SK-N-SH (cell line): ENCODE data around the gene MYOD1. TPM values are rescaled to one million over a fixed set of nuclear protein-coding genes. Genes with fewer than 3 reads are reported as not detected.
A peak's percentile ranks its signal among the peaks of the same experiment; 100 is the strongest.

Experiments used
- CTCF ChIA-PET: fragments of 300-600, 350-600 bp; formaldehyde crosslinking; extraction: SDS; loops from one replicate; lab custom pipeline; 2021; lab: Yijun Ruan, JAX
- POLR2A ChIA-PET: fragments of 350-600 bp; sonication (Branson Sonifier 250); formaldehyde crosslinking; extraction: SDS; loops from one replicate; lab custom pipeline; 2020; ENCODE audit warnings: antibody characterized with exemption, inconsistent platforms; lab: Yijun Ruan, JAX
- DNase-seq: peaks from one replicate; pipeline ENCODE4 v3.0.0; 2012
- H2AFZ ChIP-seq: fragments of 200-600 bp; sonication (generic); 2 replicates; pipeline ENCODE4 v1.8.1; 2016; ENCODE audit warnings: antibody characterized with exemption, mild to moderate bottlenecking, low read depth
- H3F3A ChIP-seq: fragments of 200-600 bp; sonication (generic); replicated peaks from 2 replicates; pipeline ENCODE3; 2016; ENCODE audit warnings: antibody characterized with exemption, mild to moderate bottlenecking; ENCODE audit not compliant: insufficient read depth
- H3K27ac ChIP-seq, 2 experiments: fragments of 200-500 bp in 1 of 2; fragments of 200-600 bp in 1 of 2; sonication (Bioruptor generic) in 1 of 2; sonication (generic), shearing (Covaris generic) in 1 of 2; 2 replicates each; pipeline versions ENCODE4 v1.5.1 to v1.6.1; 2014 to 2016; ENCODE audit warnings: low read depth in 2 of 2, inconsistent platforms in 1 of 2, low read length in 1 of 2, mild to moderate bottlenecking in 1 of 2, mixed read lengths in 1 of 2
- H3K27me3 ChIP-seq: fragments of 200-600 bp; sonication (generic), shearing (Covaris generic); 2 replicates; pipeline ENCODE4 v1.6.1; 2016; ENCODE audit warnings: mixed run types; ENCODE audit not compliant: insufficient read depth
- H3K36me3 ChIP-seq, 2 experiments: fragments of 200-500 bp in 1 of 2; fragments of 200-600 bp in 1 of 2; sonication (Bioruptor generic) in 1 of 2; sonication (generic) in 1 of 2; replicated peaks in 1 of 2; 2 replicates each; pipeline versions ENCODE3 to v1.5.1; 2014 to 2016; ENCODE audit warnings: low read length in 1 of 2, mild to moderate bottlenecking in 1 of 2; ENCODE audit not compliant: insufficient read depth in 2 of 2, control insufficient read depth in 1 of 2
- H3K4me1 ChIP-seq, 2 experiments: fragments of 200-500 bp in 1 of 2; fragments of 200-600 bp in 1 of 2; sonication (Bioruptor generic) in 1 of 2; sonication (generic), shearing (Covaris generic) in 1 of 2; 2 replicates each; pipeline versions ENCODE4 v1.5.1 to v1.6.1; 2014 to 2016; ENCODE audit warnings: low read depth in 1 of 2, low read length in 1 of 2, mixed run types in 1 of 2; ENCODE audit not compliant: insufficient read depth in 2 of 2, control insufficient read depth in 1 of 2
- H3K4me2 ChIP-seq: fragments of 200-600 bp; sonication (generic), shearing (Covaris generic); 2 replicates; pipeline ENCODE4 v1.6.1; 2017; ENCODE audit warnings: mixed run types
- H3K4me3 ChIP-seq, 2 experiments: fragments of 200-500 bp in 1 of 2; fragments of 200-600 bp in 1 of 2; sonication (Bioruptor generic) in 1 of 2; sonication (generic), shearing (Covaris generic) in 1 of 2; 2 replicates each; pipeline versions ENCODE4 v1.5.1 to v1.8.1; 2014 to 2016; ENCODE audit warnings: low read depth in 2 of 2, inconsistent platforms in 1 of 2, low read length in 1 of 2, mild to moderate bottlenecking in 1 of 2, mixed read lengths in 1 of 2, moderate library complexity in 1 of 2
- H3K79me2 ChIP-seq: fragments of 200-600 bp; sonication (generic); 2 replicates; pipeline ENCODE4 v1.8.1; 2017; ENCODE audit warnings: mild to moderate bottlenecking; ENCODE audit not compliant: insufficient read depth
- H3K9ac ChIP-seq: fragments of 200-600 bp; sonication (generic); 2 replicates; pipeline ENCODE4 v1.6.1; 2017; ENCODE audit warnings: mixed run types
- H3K9me2 ChIP-seq: fragments of 200-600 bp; sonication (generic); 2 replicates; pipeline ENCODE4 v1.6.1; 2017; ENCODE audit warnings: mixed run types
- H3K9me3 ChIP-seq: fragments of 200-600 bp; sonication (generic); 2 replicates; pipeline ENCODE4 v1.6.1; 2017; ENCODE audit warnings: mixed run types, mild to moderate bottlenecking, moderate library complexity
- H4K20me1 ChIP-seq: fragments of 200-600 bp; sonication (generic); 2 replicates; pipeline ENCODE4 v1.6.1; 2017; ENCODE audit warnings: mild to moderate bottlenecking, mixed run types; ENCODE audit not compliant: insufficient read depth
- CHD2 ChIP-seq: fragments of 150-350 bp; IDR thresholded peaks from 2 replicates; pipeline ENCODE4 v1.6.1; 2018; ENCODE audit warnings: low read length; ENCODE audit not compliant: partially characterized antibody
- EP300 ChIP-seq, 2 experiments: IDR thresholded peaks; 2 replicates each; pipeline versions ENCODE4 v1.4.0 to v1.6.1; 2012; ENCODE audit warnings: borderline replicate concordance in 1 of 2, low read depth in 1 of 2, low read length in 1 of 2
- FOSL2 ChIP-seq: IDR thresholded peaks from 2 replicates; pipeline ENCODE4 v1.4.0; 2012; ENCODE audit warnings: low read depth, mild to moderate bottlenecking, moderate library complexity, borderline replicate concordance
- FOXJ3 ChIP-seq: sonication (generic); formaldehyde crosslinking; IDR thresholded peaks from 2 replicates; pipeline ENCODE4 v1.5.1; 2020; ENCODE audit warnings: mild to moderate bottlenecking, missing genetic modification reagents
- GABPA ChIP-seq: IDR thresholded peaks from 2 replicates; pipeline ENCODE4 v1.4.0; 2012; ENCODE audit warnings: low read depth, mild to moderate bottlenecking
- MEF2A ChIP-seq: IDR thresholded peaks from 2 replicates; pipeline ENCODE4 v1.4.0; 2012; ENCODE audit warnings: low read depth, borderline replicate concordance
- MXI1 ChIP-seq: IDR thresholded peaks from 2 replicates; pipeline ENCODE4 v1.6.1; 2012; ENCODE audit warnings: mild to moderate bottlenecking, low read depth, low read length, improper control_type of control experiment
- NFIC ChIP-seq: IDR thresholded peaks from 2 replicates; pipeline ENCODE4 v1.4.0; 2012; ENCODE audit warnings: borderline replicate concordance
- NRF1 ChIP-seq: IDR thresholded peaks from 2 replicates; pipeline ENCODE4 v1.6.1; 2012; ENCODE audit warnings: low read depth, mild to moderate bottlenecking, low read length
- POLR2AphosphoS5 ChIP-seq: IDR thresholded peaks from 2 replicates; pipeline ENCODE4 v1.6.1; 2012; ENCODE audit warnings: low read depth, low read length
- RAD21 ChIP-seq: IDR thresholded peaks from 2 replicates; pipeline ENCODE4 v1.6.1; 2012; ENCODE audit warnings: mild to moderate bottlenecking, low read length
- RCOR1 ChIP-seq: fragments of 150-350 bp; IDR thresholded peaks from 2 replicates; pipeline ENCODE4 v1.6.1; 2017; ENCODE audit warnings: antibody characterized with exemption, low read length
- RFX5 ChIP-seq: IDR thresholded peaks from 2 replicates; pipeline ENCODE4 v1.6.1; 2012; ENCODE audit warnings: mild to moderate bottlenecking, improper control_type of control experiment, low read length
- SMC3 ChIP-seq: IDR thresholded peaks from 2 replicates; pipeline ENCODE4 v1.6.1; 2012; ENCODE audit warnings: low read depth, low read length, improper control_type of control experiment
- TCF12 ChIP-seq: IDR thresholded peaks from 2 replicates; pipeline ENCODE4 v1.4.0; 2012
- YY1 ChIP-seq: IDR thresholded peaks from 2 replicates; pipeline ENCODE4 v1.4.0; 2012; ENCODE audit warnings: low read depth, mild to moderate bottlenecking
- WGBS: methylation state at CpG from one replicate; pipeline ENCODE4 v1.1.6; 2017; ENCODE audit warnings: low lambda C conversion rate; 5-methylcytosine and 5-hydroxymethylcytosine counted together
- polyA plus RNA-seq, 3 experiments: library from polyadenylated mRNA; depleted of rRNA; stranded (reverse); fragments of >200 nt; gene quantifications; 2 replicates each; pipeline ENCODE4 v1.2.3, GENCODE V29; 2012
- TF ChIP-seq, protein P1 (sequence below): IDR thresholded peaks from 2 replicates; pipeline ENCODE4; 2012
- TF ChIP-seq, protein P2 (sequence below): fragments of 150-350 bp; IDR thresholded peaks from 2 replicates; pipeline ENCODE4 v1.6.1; 2016; ENCODE audit warnings: mild to moderate bottlenecking, low read depth, low read length
- TF ChIP-seq, protein P3 (sequence below): IDR thresholded peaks from 2 replicates; pipeline ENCODE4 v1.4.0; 2012; ENCODE audit warnings: low read depth
- TF ChIP-seq, protein P4 (sequence below): IDR thresholded peaks from 2 replicates; pipeline ENCODE4 v1.4.0; 2012; ENCODE audit warnings: low read depth, borderline replicate concordance

Gene MYOD1
- polyA plus RNA-seq, 1 of the 3 experiments (the other 2 are of a cell fraction): not detected

DNA sequence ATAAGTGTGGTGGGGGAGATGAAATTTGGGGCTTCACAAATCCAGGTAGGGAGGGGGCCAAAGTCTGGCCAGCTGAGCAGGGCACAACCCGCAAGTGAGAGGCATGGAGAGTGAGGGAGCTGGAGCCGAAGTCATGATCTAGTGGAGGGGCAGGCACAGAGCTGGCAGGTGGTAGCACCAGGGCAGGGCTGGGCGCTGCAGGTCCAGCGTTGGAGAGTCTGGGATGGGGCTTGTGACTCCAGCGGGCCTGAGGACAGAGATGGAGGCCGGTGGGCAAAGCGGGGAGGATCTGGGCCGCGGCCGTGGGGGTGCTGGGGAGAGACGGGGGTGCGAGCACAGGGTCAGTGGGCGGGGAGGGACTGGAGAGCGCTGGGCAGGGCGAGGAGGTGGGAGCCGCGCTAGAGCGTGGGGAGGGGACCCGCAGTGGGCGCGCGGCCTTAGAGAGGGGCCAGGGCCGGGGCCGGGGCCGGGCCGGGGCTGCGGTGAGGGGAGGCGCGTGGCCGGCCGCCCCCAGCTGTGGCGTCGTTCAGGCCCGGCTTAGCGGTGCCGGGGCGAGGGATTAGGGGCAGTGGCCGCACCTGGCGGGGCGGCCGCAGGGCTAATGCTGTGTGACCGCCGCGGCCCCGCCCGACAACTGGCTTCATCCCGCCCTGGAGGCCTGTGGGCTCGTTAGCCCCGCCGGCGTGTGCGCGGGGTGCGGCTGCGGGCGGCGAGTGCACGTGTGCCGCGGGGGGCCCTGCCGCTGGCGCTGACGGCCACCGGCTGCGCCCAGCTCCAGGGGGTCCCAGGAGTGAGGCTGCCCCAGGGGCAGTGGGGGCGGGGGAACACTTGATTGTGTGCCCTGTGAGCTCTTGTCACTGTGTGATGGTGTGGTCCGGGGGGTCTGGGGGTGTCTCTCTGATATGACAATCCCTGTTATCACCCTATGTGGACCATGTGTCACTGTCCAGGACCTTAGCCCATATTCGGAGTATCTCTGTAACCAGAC is 23.6 kb upstream of the MYOD1 start:
- H3K4me3 ChIP-seq: no peak overlapping the region
- H3K36me3 ChIP-seq: no peaks in the 10 kb centered on the region
- no peaks in the 10 kb centered on the region for H3K9me3 ChIP-seq
- H4K20me1 ChIP-seq: no peaks in the 10 kb centered on the region
- ChIA-PET CTCF (interaction anchor here (1.2 to 2.1 kb wide), 2 partner anchors 24 to 25 kb away, joined by 4 to 8 read pairs; partner anchors contain the start of gene MYOD1), POLR2A (no interaction called here)
- TF ChIP-seq RAD21 (no peak), RCOR1 (no peak), GABPA (no peak), FOXJ3 (CRISPR knock-in tag) (no peak), POLR2AphosphoS5 (no peak)
- no peaks in the 10 kb centered on the region for H3F3A ChIP-seq
- no peak overlapping the region for H2AFZ ChIP-seq
- H3K4me2 ChIP-seq: no peak overlapping the region
- H3K79me2 ChIP-seq: no peaks in the 10 kb centered on the region
- no peak overlapping the region for H3K27ac ChIP-seq
- H3K27me3 ChIP-seq: peaks cover 13% of the 10 kb centered on the region; the same call in 1 of the 2 replicates
- no peaks in the 10 kb centered on the region for H3K9me2 ChIP-seq
- peak; percentile 51 for DNase-seq
- H3K4me1 ChIP-seq: no peaks in the 10 kb centered on the region
- WGBS: 56% methylated on average over 5 of the region's 68 CpGs
- no peak overlapping the region for H3K9ac ChIP-seq

DNA sequence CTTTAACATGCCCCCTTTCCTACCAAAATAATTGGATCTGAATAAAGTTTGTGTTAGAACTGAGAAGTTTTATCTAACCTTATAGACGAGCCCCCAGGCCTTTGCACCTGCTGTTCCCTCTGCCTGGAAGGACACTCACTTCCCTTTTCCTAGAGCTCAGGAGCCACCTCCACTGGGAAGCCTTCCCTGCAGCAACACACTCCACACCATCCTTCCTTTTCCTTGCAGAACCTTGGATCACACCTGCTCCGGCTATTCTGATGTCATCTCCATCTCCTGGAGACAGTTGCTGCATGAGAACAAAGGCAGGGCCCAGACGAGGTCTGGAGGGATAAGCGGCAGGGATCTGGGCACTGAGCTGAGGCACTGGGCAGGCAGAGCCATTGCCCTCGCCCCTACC is 22.6 kb upstream of the MYOD1 start:
- no peak overlapping the region for H3K4me2 ChIP-seq
- H4K20me1 ChIP-seq: no peaks in the 10 kb centered on the region
- WGBS: 46% methylated on average over 5 of the region's 5 CpGs
- H3K9me2 ChIP-seq: no peaks in the 10 kb centered on the region
- H3F3A ChIP-seq: no peaks in the 10 kb centered on the region
- H3K4me1 ChIP-seq: no peaks in the 10 kb centered on the region
- peaks cover 13% of the 10 kb centered on the region; the same call in 1 of the 2 replicates for H3K27me3 ChIP-seq
- H3K4me3 ChIP-seq: no peak overlapping the region
- TF ChIP-seq, protein P1, sequence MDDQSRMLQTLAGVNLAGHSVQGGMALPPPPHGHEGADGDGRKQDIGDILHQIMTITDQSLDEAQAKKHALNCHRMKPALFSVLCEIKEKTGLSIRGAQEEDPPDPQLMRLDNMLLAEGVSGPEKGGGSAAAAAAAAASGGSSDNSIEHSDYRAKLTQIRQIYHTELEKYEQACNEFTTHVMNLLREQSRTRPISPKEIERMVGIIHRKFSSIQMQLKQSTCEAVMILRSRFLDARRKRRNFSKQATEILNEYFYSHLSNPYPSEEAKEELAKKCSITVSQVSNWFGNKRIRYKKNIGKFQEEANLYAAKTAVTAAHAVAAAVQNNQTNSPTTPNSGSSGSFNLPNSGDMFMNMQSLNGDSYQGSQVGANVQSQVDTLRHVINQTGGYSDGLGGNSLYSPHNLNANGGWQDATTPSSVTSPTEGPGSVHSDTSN: no peak
- TF ChIP-seq POLR2AphosphoS5: no peak
- no peak for TF ChIP-seq CHD2
- no peak for TF ChIP-seq TCF12
- no peak for TF ChIP-seq NFIC
- TF ChIP-seq RFX5: no peak
- no peak for TF ChIP-seq RAD21
- no peak for TF ChIP-seq YY1
- no peak for TF ChIP-seq EP300 (IDR thresholded peaks at IDR 0.05; ENCODE audit: borderline replicate concordance in 1 of 2, low read depth in 1 of 2, low read length in 1 of 2)
- TF ChIP-seq MEF2A: no peak
- TF ChIP-seq GABPA: no peak
- TF ChIP-seq, protein P2, sequence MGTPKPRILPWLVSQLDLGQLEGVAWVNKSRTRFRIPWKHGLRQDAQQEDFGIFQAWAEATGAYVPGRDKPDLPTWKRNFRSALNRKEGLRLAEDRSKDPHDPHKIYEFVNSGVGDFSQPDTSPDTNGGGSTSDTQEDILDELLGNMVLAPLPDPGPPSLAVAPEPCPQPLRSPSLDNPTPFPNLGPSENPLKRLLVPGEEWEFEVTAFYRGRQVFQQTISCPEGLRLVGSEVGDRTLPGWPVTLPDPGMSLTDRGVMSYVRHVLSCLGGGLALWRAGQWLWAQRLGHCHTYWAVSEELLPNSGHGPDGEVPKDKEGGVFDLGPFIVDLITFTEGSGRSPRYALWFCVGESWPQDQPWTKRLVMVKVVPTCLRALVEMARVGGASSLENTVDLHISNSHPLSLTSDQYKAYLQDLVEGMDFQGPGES: no peak
- no peak for TF ChIP-seq FOSL2
- TF ChIP-seq RCOR1: no peak
- TF ChIP-seq, protein P3, sequence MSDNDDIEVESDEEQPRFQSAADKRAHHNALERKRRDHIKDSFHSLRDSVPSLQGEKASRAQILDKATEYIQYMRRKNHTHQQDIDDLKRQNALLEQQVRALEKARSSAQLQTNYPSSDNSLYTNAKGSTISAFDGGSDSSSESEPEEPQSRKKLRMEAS: no peak
- TF ChIP-seq MXI1: no peak
- TF ChIP-seq, protein P4, sequence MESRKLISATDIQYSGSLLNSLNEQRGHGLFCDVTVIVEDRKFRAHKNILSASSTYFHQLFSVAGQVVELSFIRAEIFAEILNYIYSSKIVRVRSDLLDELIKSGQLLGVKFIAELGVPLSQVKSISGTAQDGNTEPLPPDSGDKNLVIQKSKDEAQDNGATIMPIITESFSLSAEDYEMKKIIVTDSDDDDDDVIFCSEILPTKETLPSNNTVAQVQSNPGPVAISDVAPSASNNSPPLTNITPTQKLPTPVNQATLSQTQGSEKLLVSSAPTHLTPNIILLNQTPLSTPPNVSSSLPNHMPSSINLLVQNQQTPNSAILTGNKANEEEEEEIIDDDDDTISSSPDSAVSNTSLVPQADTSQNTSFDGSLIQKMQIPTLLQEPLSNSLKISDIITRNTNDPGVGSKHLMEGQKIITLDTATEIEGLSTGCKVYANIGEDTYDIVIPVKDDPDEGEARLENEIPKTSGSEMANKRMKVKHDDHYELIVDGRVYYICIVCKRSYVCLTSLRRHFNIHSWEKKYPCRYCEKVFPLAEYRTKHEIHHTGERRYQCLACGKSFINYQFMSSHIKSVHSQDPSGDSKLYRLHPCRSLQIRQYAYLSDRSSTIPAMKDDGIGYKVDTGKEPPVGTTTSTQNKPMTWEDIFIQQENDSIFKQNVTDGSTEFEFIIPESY: no peak
- TF ChIP-seq NRF1: no peak
- TF ChIP-seq SMC3: no peak
- POLR2A ChIA-PET: interaction anchor here (0.8 kb wide), 1 partner anchor 13 kb away, joined by 3 read pairs; no protein-coding TSS in a partner anchor
- no peaks in the 10 kb centered on the region for H3K9me3 ChIP-seq
- CTCF ChIA-PET: interaction anchor here (1.2 to 2.1 kb wide), 3 partner anchors 23 to 34 kb away, joined by 4 to 8 read pairs (median 7); partner anchors contain the start of gene MYOD1
- no peak for DNase-seq
- H3K79me2 ChIP-seq: no peaks in the 10 kb centered on the region
- H3K9ac ChIP-seq: no peak overlapping the region
- no peaks in the 10 kb centered on the region for H3K36me3 ChIP-seq
- no peak overlapping the region for H2AFZ ChIP-seq
- no peak overlapping the region for H3K27ac ChIP-seq
